Panc1 (cell line): ENCODE results near the gene SLC6A12. TPM values are rescaled to one million over a fixed set of nuclear protein-coding genes. Genes with fewer than 3 reads are reported as not detected.

ENCODE experiments used
- ATAC-seq: fragments of 200-7000 bp; cut with Tn5 transposase; 2 replicates; pipeline ENCODE4 v1.9.1; 2020; ENCODE audit warnings: mild to moderate bottlenecking, moderate library complexity
- Bru-seq: library from RNA; stranded (reverse); fragments of 400-500 nt; gene quantifications from one replicate; lab custom pipeline; 2021; lab: Mats Ljungman, UMichigan
- BruChase-seq, 2 experiments: library from RNA; stranded (reverse); fragments of 400-500 nt; gene quantifications; one replicate each; lab custom pipeline; 2021; lab: Mats Ljungman, UMichigan
- BruUV-seq: library from RNA; stranded (reverse); fragments of 400-500 nt; replicated peaks from 2 replicates; lab custom pipeline; 2021; lab: Mats Ljungman, UMichigan
- CTCF ChIA-PET: fragments of 300-600 bp; sonication (Branson Sonifier 250); formaldehyde crosslinking; loops from one replicate; lab custom pipeline; 2022; ENCODE audit warnings: antibody characterized with exemption; lab: Charles Lee
- POLR2A ChIA-PET: fragments of 300-600 bp; sonication (Branson Sonifier 250); formaldehyde crosslinking; loops from one replicate; lab custom pipeline; 2022; ENCODE audit warnings: antibody characterized with exemption; lab: Charles Lee
- DNase-seq: peaks from one replicate; pipeline ENCODE4 v3.0.0-alpha.2; 2010; ENCODE audit warnings: low read depth, low spot score
- H3K27ac ChIP-seq: 2 replicates; pipeline ENCODE4 v1.5.1; 2011; ENCODE audit warnings: mild to moderate bottlenecking, low read length, inconsistent platforms
- H3K27me3 ChIP-seq: fragments of 200-500 bp; sonication (Bioruptor generic); 2 replicates; pipeline ENCODE4 v1.6.0; 2014; ENCODE audit warnings: low read length, inconsistent platforms; ENCODE audit not compliant: control insufficient read depth, insufficient read depth
- H3K36me3 ChIP-seq: fragments of 200-500 bp; sonication (Bioruptor generic); 2 replicates; pipeline ENCODE4 v1.5.1; 2014; ENCODE audit warnings: inconsistent platforms, mild to moderate bottlenecking, low read length, moderate library complexity; ENCODE audit not compliant: control insufficient read depth, insufficient read depth
- H3K4me1 ChIP-seq: 2 replicates; pipeline ENCODE4 v1.5.1; 2011; ENCODE audit warnings: inconsistent platforms, mild to moderate bottlenecking, low read length, moderate library complexity; ENCODE audit not compliant: control insufficient read depth, insufficient read depth
- H3K4me3 ChIP-seq, 2 experiments: 2 replicates each; pipeline ENCODE4 v1.5.1; 2011 to 2012; ENCODE audit warnings: low read depth in 2 of 2, low read length in 2 of 2, mild to moderate bottlenecking in 2 of 2, inconsistent platforms in 1 of 2, moderate library complexity in 1 of 2
- H3K9me3 ChIP-seq: fragments of 200-500 bp; sonication (Bioruptor generic); 2 replicates; pipeline ENCODE4 v1.5.1; 2014; ENCODE audit warnings: low read depth, mild to moderate bottlenecking, inconsistent platforms, low read length, moderate library complexity; ENCODE audit not compliant: control insufficient read depth, insufficient read depth
- POLR2AphosphoS5 ChIP-seq: IDR thresholded peaks from 2 replicates; pipeline ENCODE4 v1.6.1; 2012; ENCODE audit warnings: mild to moderate bottlenecking, low read depth, low read length, moderate library complexity
- REST ChIP-seq, 2 experiments: IDR thresholded peaks; 2 replicates each; pipeline ENCODE4 v1.6.1; 2011 to 2012; ENCODE audit warnings: low read depth in 2 of 2, control low read depth in 1 of 2, low read length in 1 of 2, mild to moderate bottlenecking in 1 of 2, moderate library complexity in 1 of 2; ENCODE audit not compliant: insufficient read depth in 1 of 2
- SIN3A ChIP-seq: IDR thresholded peaks from 2 replicates; pipeline ENCODE4 v1.6.1; 2012; ENCODE audit warnings: low read depth, mild to moderate bottlenecking, low read length, moderate library complexity, borderline replicate concordance; ENCODE audit not compliant: insufficient read depth
- TCF7L2 ChIP-seq: IDR thresholded peaks from 2 replicates; pipeline ENCODE4 v1.6.1; 2011; ENCODE audit warnings: mild to moderate bottlenecking, low read depth, low read length, inconsistent platforms
- in situ Hi-C: cut with HindIII; loops from 2 replicates; pipeline ENCODE4 v1.10.0; 2016; ENCODE audit warnings: low sequenced_read_pairs, low pct_unique_long_range_greater_than_20kb
- intact Hi-C: fragments of 100-400 bp; cut with micrococcal nuclease; formaldehyde crosslinking; loops from one replicate; pipeline ENCODE4 v1.10.0; 2022; ENCODE audit not compliant: unreplicated experiment
- long read RNA-seq: library from polyadenylated mRNA; unstranded; transcript quantifications from one replicate; pipeline ENCODE4 v2.0.0, GENCODE V29; 2021; ENCODE audit not compliant: unreplicated experiment
- polyA plus RNA-seq: library from polyadenylated mRNA; unstranded; fragments of >200 nt; gene quantifications from one replicate; pipeline ENCODE4 v1.2.1, GENCODE V29; 2012; ENCODE audit warnings: missing spikeins; ENCODE audit not compliant: insufficient read length
- total RNA-seq: library from RNA; stranded (reverse); gene quantifications from one replicate; pipeline ENCODE4 v1.2.1, GENCODE V29; 2021; ENCODE audit not compliant: unreplicated experiment
- TF ChIP-seq, protein P1 (sequence below): fragments of 450-650 bp; IDR thresholded peaks from 2 replicates; pipeline ENCODE4 v1.5.1; 2017; ENCODE audit warnings: mild to moderate bottlenecking

Gene SLC6A12
- total RNA-seq: 1.0 TPM
- polyA plus RNA-seq: 0.31 TPM
- Bru-seq, nascent RNA: percentile 15 among the genes with signal in this experiment
- percentile 21 among the genes with signal in this experiment for BruChase-seq, experiment 1, labeled RNA remaining after a 2-hour chase
- percentile 19 among the genes with signal in this experiment for BruChase-seq, experiment 2, labeled RNA remaining after a 6-hour chase
- long read RNA-seq, partial matches to known transcripts: 0 of 1 reads
- long read RNA-seq, other reads (novel, unspliced or antisense): 0 of 1 reads

DNA sequence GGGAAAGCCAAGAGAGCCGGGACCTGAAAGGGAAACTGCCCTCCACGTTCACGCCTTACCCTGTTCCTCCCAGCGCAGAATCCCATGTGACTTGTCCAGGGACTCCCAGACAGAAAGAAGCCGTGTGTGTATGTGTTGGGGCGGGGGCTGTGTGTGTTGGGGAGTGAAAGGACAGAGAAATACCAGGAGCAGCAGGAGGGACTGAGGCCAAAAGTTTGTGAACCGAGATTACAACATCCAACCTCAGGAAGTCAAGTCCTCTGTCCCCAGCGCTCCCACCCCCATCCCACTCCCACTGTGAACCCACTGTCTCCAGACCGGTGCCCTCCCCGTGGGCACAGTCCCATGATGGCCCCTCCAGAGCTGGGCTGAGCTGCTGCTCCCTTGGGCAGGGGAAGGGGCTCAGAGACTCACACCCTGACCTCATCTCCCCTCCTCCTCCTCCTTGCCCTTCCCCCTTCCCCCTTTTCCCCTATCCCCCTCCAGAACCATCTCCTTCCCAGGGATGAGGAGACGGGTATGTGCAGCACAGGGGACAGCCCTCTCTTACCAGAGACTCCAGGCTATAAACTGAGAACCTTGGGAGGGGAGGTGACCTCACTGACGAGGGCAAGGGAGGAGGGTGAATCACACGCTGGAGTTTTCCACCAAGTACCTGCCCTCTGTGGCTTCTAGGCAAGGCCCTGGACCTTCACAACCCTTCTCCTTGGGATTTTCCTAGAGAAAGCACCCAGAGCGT is at the start of gene SLC6A12:
SLC6A12 (minus strand) TSS at position 155 of the 739 bp plus-strand sequence. CDS start 4,171 bp downstream, outside the sequence.
- no peak for ATAC-seq
- H3K36me3 ChIP-seq: no peaks in the 10 kb centered on the region
- CTCF ChIA-PET: no interaction called here

DNA sequence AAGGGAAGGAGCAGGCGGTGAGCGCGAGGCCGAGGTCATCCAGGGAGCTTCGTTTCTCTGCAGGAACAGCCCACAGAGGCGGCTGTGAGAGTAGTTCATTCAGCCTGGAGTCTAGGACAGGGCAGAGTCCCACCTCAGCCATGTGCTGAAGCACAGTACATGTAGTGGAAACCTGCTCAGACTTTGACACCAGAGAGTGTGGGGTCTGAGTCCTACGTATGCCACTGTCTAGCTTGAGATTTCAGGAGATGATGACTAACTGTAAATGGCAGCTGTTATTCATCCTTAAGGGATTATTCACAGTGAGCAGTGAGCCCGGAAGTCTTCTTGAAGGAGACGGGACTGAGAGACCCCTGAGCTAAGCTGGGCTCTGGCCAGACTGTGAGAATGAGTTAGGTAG is 49.6 kb upstream of the SLC6A12 start:
- ATAC-seq: no peak
- intact Hi-C loops: no loop called here
- TF ChIP-seq, protein P1, sequence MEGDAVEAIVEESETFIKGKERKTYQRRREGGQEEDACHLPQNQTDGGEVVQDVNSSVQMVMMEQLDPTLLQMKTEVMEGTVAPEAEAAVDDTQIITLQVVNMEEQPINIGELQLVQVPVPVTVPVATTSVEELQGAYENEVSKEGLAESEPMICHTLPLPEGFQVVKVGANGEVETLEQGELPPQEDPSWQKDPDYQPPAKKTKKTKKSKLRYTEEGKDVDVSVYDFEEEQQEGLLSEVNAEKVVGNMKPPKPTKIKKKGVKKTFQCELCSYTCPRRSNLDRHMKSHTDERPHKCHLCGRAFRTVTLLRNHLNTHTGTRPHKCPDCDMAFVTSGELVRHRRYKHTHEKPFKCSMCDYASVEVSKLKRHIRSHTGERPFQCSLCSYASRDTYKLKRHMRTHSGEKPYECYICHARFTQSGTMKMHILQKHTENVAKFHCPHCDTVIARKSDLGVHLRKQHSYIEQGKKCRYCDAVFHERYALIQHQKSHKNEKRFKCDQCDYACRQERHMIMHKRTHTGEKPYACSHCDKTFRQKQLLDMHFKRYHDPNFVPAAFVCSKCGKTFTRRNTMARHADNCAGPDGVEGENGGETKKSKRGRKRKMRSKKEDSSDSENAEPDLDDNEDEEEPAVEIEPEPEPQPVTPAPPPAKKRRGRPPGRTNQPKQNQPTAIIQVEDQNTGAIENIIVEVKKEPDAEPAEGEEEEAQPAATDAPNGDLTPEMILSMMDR: no peak
- TF ChIP-seq REST (IDR thresholded peaks at IDR 0.05; ENCODE audit: insufficient read depth in 1 of 2, low read depth in 2 of 2, low read length in 1 of 2) (no peak), SIN3A (no peak), POLR2AphosphoS5 (no peak), TCF7L2 (no peak)
- in situ Hi-C loops: no loop called here
- Histone ChIP-seq H3K9me3 (no peaks in the 10 kb centered on the region), H3K4me3 (no peak overlapping the region), H3K27ac (no peak overlapping the region), H3K4me1 (no peaks in the 10 kb centered on the region), H3K27me3 (peaks cover 2% of the 10 kb centered on the region), H3K36me3 (no peaks in the 10 kb centered on the region)
- ChIA-PET POLR2A (no interaction called here), CTCF (no interaction called here)
- DNase-seq: no peak
- BruUV-seq: no TSS peak

More for the DNA sequence above, at the start of gene SLC6A12:
- in situ Hi-C loops (no loop called here), intact Hi-C loops (no loop called here)
- TF ChIP-seq SIN3A (no peak), POLR2AphosphoS5 (no peak), REST (IDR thresholded peaks at IDR 0.05; ENCODE audit: insufficient read depth in 1 of 2, low read depth in 2 of 2, low read length in 1 of 2) (no peak), TCF7L2 (no peak)
- TF ChIP-seq, protein P1: no peak
- H3K9me3 ChIP-seq: no peaks in the 10 kb centered on the region
- no peak for DNase-seq
- no peaks in the 10 kb centered on the region for H3K27me3 ChIP-seq
- H3K4me1 ChIP-seq: peaks cover 7% of the 10 kb centered on the region
- POLR2A ChIA-PET: no interaction called here
- no peak within 1 kb of the TSS for H3K4me3 ChIP-seq
- BruUV-seq: no TSS peak
- H3K27ac ChIP-seq: no peak within 1 kb of the TSS
